Right lobe of liver (tissue), 4 donors: ENCODE data around the gene ADARB2.

ENCODE experiments used
- POLR2A ChIP-seq: fragments of 450-650 bp; IDR thresholded peaks from one replicate; pipeline ENCODE4 v1.6.1; 2017; ENCODE audit warnings: antibody characterized with exemption, mild to moderate bottlenecking
- TF ChIP-seq, protein P1 (sequence below), 4 donors: fragments of 200-600 bp in 3 of 4; fragments of 450-650 bp in 1 of 4; IDR thresholded peaks; one replicate each; pipeline versions ENCODE4 v1.5.1 to v1.8.0; 2016 to 2022; ENCODE audit warnings: antibody characterized with exemption in 4 of 4, mild to moderate bottlenecking in 2 of 4
- donor health status: DM: no; HTN: no; CAD: no.
- donor health status: DM: no; HTN: no; CAD: no.
- donor health status: DM: no; HTN: yes; CAD: no.

DNA sequence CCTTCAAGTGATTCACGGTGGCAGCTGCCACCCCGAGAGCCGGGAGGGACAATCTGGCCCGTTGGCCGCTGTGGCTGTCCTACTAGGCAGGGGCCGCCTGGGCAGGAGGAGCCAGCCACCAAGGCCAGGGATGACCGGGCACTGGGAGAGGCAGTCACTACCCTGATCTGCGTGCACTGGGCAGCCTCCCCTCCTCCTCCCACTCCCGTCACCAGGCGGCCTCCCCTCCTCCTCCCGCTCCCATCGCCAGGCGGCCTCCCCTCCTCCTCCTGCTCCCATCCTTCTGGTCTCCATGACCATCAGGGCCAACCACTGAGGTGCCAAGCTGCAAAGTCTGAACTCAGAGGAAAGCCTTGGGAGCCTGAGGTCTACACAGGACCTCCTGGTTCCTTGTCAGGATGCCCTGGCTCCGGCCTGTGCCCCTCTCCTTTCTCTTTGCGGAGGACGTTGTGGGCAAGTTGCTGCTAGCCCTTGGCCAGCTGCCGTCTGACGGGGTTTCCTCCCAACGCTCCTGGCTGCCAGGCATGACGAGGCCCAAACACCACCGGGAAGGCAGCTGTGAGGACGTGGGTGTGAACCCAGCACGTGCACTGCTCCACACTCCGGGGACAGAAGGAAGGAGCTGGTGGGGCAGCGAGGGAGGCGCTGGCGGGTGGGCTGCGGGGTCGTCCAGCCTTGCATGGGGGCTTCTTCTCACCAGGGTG lies 550.0 kb downstream of the ADARB2 start:
- TF ChIP-seq, protein P1, sequence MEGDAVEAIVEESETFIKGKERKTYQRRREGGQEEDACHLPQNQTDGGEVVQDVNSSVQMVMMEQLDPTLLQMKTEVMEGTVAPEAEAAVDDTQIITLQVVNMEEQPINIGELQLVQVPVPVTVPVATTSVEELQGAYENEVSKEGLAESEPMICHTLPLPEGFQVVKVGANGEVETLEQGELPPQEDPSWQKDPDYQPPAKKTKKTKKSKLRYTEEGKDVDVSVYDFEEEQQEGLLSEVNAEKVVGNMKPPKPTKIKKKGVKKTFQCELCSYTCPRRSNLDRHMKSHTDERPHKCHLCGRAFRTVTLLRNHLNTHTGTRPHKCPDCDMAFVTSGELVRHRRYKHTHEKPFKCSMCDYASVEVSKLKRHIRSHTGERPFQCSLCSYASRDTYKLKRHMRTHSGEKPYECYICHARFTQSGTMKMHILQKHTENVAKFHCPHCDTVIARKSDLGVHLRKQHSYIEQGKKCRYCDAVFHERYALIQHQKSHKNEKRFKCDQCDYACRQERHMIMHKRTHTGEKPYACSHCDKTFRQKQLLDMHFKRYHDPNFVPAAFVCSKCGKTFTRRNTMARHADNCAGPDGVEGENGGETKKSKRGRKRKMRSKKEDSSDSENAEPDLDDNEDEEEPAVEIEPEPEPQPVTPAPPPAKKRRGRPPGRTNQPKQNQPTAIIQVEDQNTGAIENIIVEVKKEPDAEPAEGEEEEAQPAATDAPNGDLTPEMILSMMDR (IDR thresholded peaks at IDR 0.05) = no peak
- TF ChIP-seq POLR2A = no peak
